ENCODE measurements around the gene TICAM1. TPM values are rescaled to one million over a fixed set of nuclear protein-coding genes. Genes with fewer than 3 reads are reported as not detected.
A peak's percentile ranks its signal among the peaks of the same experiment; 100 is the strongest.

TICAM1 gene
- polyA plus RNA-seq, 3 donors: 7.3 to 7.7 (median 7.6) TPM

- no peak for DNase-seq
These were observed 55.8 kb downstream of the TICAM1 start for GRCh38 chr19:4775627-4776152.

DNA sequence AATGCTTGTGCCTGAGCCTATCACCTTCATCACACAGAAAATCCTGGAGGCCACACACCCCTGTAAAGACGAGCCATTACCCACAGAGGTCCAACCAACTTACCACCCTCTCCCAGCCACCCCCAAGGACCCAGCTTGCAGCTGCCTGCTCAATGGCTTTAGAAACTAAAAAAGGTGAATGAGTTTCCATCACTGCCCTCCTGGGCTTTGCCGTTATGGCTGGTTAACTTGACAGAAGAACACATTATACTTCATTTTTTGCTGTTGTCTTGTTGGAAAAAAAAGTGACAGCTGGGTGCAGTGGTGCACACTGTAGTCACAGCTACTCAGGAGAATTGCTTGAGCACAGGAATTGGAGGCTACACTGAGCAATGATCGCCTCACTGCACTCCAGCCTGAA, 57.4 kb downstream of the TICAM1 start:
- no peak for DNase-seq

GRCh38 chr19:4773047-4773640, 58.4 kb downstream of the TICAM1 start:
- no peak for DNase-seq

DNA sequence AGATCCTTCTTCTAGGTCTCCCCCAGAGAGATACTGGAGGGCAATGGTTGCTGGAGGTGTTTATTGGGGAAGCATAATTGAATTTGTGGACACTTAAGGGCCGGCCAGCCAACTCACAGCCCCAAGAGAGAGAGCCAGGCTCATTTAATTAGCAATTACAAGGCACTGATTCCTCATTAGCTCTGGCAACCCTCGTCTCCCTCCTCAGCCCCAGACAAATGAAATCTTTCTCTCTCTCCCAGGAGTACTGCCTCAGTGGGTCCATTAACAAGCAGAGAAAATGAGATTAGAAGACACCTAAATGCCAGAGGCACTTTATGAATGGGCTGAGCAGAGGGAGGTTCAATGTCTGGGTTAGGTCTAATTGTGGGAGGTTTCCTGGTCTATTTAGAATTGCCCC, 58.9 kb downstream of the TICAM1 start:
- no peak for DNase-seq

DNA sequence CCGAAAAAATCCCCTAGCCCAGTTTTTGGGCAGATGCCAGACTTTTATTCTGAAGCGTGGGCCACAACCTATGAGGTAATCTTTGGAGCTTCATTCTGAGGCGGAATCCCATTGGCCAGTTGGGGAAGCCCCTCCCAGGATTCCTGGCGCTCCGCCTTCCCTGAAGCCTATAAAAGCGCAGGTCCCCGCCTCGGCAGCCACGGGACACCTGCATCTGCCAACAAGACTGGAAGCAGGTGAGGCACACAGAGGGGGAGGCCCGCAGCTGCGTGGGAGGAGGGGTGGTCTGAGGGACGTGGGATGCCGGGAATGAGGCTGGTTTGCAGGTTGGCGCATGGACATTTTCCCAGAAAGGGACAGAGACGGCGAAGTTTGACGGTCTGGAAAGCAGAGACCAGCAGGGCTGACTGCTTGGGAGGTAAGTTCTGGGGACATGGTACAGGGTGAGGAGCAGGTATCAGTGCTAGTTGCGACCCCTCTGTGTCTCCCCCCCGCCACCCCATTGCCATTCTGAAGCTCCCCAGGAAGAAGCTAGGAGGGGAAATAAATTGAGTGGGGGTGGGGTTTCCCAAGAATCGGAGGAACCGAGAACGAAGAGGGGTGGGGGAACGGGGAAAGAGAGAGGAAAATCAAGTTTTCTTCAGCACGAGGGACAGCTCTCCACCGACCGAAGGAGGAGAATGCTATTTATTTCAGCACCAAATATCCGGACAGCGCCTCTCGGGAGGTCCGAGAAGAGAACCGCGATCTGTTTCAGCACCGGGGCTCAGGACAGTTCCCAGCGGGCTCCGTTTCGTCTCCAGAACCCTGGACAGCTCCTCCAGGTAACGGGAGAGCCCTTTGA, 62.4 kb downstream of the TICAM1 start:
- peak; percentile 94 for DNase-seq

Other genes with a start within 250 kb of the TICAM1 start
- 10 to 100 TPM; 13.3 to 15.1 (median 13.5) TPM for gene TNFAIP8L1, start 192.2 kb downstream of the TICAM1 start, polyA plus RNA-seq (ENCODE audit: insufficient read length in 3 of 3)
- 10 to 100 TPM; 76.1 to 93.4 (median 83.7) TPM for gene MYDGF, start 161.4 kb downstream of the TICAM1 start, polyA plus RNA-seq (ENCODE audit: insufficient read length in 3 of 3)
- 10 to 100 TPM; 18.2 to 28.0 (median 24.3) TPM for gene DPP9, start 107.9 kb downstream of the TICAM1 start, polyA plus RNA-seq (ENCODE audit: insufficient read length in 3 of 3)
- 1 to 10 TPM; 2.3 to 2.7 (median 2.5) TPM for gene FEM1A, start 40.0 kb downstream of the TICAM1 start, polyA plus RNA-seq (ENCODE audit: insufficient read length in 3 of 3)
- gene PLIN3, start 36.0 kb upstream of the TICAM1 start, polyA plus RNA-seq (ENCODE audit: insufficient read length in 3 of 3): 10 to 100 TPM; 45.8 to 54.2 (median 52.4) TPM
- not detected for gene ARRDC5, start 71.2 kb upstream of the TICAM1 start, polyA plus RNA-seq (ENCODE audit: insufficient read length in 3 of 3)
- gene UHRF1, start 77.8 kb upstream of the TICAM1 start, polyA plus RNA-seq (ENCODE audit: insufficient read length in 3 of 3): 10 to 100 TPM; 32.3 to 43.5 (median 42.6) TPM
- gene KDM4B, start 137.4 kb upstream of the TICAM1 start, polyA plus RNA-seq (ENCODE audit: insufficient read length in 3 of 3): 10 to 100 TPM; 26.8 to 31.8 (median 28.7) TPM